ENCODE results near the gene C1QTNF8.
"Not testable (repeated sequence)": the region's sequence is repeated elsewhere in the genome, so short reads cannot be mapped to it uniquely, and the experiment has no call there.

Gene C1QTNF8

DNA sequence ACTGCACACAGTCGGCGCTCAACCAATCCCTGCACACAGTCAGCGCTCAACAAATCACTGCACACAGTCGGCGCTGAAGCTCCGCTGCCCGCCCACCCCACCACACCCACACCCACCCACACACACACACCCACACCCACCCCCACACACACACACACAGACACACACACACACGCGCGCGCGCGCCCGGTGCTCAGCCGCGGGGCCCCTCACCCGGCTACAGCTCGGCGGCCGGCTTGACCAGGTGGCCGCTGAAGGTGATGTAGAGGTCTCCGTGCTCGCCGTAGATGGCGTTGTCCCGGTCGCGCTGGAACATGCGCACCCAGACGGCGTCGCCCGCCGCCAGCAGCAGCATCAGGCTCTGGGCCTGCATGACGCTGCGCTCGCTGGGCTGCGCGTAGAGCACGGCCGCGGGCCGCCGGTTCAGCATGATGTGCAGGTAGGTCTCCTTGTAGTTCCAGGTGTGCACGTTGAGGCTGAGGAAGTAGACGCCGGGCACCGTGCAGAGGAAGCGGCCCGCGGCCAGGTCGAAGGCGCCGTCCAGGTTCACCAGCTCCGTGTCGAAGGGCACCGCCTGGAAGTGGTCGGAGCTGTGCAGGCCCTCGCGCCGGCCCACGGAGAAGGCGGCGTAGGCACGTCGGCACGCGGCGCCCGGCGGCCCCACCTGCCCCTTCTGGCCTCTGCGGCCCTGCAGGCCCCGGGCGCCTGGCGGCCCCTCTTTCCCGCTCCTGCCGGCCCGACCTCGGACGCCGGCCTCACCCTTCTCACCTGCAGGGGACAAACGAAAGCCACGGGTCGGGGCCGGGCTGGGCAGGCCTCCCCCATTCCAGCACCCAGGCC, 2.5 kb downstream of the C1QTNF8 start:
- DNase-seq (ENCODE audit: low read depth): no peak

DNA sequence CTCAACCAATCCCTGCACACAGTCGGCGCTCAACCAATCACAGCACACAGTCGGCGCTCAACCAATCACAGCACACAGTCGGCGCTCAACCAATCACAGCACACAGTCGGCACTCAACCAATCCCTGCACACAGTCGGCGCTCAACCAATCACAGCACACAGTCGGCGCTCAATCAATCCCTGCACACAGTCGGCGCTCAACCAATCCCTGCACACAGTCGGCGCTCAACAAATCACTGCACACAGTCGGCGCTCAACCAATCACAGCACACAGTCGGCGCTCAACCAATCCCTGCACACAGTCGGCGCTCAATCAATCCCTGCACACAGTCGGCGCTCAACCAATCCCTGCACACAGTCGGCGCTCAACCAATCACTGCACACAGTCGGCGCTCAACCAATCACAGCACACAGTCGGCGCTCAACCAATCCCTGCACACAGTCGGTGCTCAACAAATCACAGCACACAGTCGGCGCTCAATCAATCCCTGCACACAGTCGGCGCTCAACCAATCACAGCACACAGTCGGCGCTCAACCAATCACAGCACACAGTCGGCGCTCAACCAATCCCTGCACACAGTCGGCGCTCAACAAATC, 3.3 kb downstream of the C1QTNF8 start:
- DNase-seq (ENCODE audit: low read depth): not testable (repeated sequence)

DNA sequence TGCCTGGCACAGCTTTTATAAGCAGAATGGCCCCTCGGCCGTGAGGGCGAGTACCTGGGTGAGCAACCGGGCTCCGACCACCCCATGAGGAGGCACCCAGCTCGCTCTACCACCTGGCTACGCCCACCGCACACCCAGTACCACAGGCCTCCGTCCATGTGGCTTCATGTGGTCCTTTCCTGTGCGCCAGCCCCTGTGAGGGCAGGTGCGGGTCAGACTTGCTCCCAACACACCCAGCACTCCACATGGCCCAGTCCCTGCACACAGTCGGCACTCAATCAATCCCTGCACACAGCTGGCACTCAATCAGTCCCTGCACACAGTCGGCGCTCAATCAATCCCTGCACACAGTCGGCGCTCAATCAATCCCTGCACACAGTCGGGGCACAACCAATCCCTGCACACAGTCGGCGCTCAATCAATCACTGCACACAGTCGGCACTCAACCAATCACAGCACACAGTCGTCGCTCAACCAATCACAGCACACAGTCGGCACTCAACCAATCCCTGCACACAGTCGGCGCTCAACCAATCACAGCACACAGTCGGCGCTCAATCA, 4.0 kb downstream of the C1QTNF8 start:
- no peak for DNase-seq (ENCODE audit: low read depth)

DNA sequence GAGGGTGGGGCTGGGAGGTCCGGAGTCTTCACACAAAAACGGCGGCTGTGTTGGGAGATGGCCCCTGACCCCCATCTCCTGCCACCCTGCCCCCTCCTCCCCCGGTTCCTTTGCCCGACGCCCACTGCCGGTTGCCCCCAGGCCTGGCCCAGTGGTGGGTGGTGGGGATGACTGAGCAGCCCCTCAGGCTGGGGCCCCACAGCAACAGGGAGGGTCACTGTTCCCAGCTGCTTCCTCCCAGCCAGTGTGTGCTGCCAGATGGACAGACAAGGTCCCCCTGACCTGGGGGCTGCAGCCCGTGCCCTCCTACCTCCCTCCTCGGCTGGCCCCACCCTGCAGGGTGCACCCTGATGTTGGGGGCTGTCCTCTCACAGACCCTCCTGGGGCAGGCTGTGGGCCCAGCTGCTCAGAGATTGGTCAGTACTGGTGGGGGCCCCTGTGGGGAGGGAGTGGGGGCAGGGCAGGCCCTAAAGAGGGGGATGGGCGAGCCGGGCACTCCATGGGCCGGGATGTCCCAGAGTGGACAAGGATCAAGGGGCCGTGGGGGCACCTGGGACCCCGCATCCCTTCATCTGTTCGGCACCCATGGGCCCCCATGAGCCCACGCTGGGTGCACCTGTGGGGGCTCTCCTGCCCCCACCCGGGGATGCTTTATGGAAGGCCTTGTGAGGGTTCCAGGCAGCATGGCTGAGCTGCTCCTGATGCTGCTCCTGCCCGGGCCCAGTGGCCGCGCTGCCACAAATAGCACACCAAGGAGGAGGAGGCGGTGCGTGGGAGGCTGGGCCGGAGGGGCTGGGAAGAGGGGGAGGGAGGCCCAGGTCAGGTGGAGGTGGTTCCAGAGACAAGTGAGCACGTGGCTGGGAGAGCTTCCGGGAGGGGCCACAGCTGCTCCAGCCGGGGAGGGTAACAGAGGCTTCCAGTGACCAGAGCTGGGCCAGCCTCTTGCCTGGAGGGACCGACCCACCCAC, 5.1 kb downstream of the C1QTNF8 start:
- DNase-seq (ENCODE audit: low read depth): no peak

DNA sequence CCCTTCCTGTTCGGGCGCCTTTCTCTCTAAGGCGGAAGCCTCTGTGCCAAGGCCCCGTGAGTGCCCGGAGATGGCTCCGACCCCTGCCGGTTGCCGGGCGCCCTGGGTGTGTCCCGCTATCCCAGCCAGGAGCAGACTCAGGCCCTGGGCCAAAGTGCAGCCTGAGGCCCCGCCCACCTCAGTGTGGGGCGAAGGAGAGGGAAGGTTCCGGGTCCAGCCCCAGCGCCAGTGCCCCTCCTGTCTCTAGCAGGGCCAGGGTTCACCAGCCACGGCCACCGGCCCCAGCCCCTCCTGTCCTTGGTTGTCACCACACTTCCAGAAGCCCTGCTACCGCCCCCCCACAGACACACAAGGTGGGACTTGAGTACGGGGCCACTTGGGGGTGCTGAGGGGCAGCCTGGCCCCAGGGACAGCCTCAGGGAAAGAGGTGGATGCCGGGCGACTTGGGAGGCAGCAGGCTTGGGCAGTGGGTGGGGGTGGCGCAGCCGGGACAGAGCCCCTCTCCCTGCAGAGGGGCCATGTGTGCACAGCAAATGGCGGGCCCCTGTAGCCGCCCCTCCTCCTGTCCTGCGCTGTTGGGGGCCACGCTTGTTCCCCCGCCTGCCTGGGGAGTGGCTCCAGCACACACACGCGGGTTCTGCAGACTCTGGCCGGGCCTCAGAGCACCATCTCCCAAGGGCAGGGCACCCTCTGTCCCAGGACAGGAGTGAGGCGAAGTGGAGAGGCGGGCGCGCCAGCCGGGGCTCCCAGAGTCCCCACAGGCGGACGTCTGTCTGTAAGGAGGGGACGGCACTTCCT, 6.0 kb downstream of the C1QTNF8 start:
- DNase-seq (ENCODE audit: low read depth): no peak

DNA sequence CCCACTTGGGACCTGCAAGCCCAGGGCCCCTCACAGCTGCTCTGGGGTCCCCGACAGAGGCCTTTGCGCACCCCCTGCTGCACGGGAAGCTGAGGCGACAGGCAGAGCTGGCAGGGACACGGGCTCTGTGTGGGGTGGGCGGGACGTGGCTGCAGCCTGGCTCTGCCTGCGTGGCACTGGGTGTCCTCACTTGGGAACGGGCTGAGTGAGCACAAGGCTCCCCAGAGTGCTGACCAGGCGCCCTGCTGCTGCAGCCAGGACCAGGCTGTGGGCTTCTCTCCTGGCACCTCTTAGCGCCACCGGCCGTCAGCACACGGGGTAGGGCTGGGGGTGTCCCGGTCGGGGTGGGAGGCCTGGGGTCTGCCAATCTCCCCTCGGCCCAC, 6.6 kb downstream of the C1QTNF8 start:
- no peak for DNase-seq (ENCODE audit: low read depth)

DNA sequence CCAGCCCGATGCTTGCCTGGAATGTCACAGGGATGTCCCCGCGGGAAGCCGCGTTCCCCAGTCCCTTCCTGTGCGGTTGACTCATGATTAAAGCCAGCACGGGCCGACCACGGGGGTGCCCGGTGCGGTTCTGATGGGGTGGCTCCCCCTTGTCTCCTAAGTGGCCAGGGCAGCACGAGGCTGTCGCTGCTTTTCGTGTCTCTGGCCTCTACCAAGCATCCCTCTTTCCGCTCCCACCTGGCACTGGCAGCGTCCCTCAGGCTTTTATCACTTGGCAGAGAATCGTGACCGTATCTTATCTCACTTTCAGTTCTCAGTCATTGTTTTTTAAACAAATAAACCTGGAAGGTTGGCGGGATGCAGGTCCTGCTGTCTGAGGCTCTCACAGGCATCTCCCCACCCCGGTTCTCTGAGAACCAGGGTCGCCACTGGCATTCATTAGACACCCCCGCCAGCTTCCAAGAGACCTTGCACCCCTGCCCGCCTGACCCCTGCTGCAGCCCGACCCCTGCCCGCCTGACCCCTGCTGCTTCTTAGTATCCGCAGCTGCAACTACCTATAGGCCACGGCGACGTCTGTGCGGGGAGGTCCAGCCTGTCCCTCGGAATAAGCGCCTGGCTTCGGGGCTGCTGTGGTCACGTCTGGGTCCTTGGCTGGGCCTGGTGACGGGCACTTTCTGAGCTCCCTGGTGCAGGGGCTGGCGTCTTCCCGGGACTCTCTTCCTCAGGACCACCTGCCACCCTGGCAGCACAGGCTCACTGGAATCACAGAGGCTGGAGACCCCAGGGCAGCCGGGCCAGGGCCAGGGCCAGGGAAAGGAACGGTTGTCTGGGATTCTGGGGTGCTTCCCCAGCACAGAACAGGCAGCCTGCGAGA, 7.5 kb downstream of the C1QTNF8 start:
- no peak for DNase-seq (ENCODE audit: low read depth)

DNA sequence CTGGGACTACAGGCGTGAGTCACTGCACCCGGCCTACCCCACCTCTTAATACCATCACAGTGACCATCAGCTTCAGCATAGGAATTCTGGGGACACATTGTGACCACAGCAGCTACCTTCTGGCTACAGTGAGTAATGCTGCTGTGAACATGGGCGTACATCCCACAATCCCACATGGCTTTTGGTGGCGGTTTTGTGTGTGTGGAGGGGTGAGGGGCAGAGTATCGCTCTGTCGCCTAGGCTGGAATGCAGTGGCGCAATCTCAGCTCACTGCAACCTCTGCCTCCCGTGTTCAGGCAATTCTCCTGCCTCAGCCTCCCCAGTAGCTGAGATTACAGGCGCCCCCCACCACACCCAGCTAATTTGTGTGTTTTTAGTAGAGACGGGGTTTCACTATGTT, 9.6 kb downstream of the C1QTNF8 start:
- DNase-seq (ENCODE audit: low read depth): not testable (repeated sequence)

DNA sequence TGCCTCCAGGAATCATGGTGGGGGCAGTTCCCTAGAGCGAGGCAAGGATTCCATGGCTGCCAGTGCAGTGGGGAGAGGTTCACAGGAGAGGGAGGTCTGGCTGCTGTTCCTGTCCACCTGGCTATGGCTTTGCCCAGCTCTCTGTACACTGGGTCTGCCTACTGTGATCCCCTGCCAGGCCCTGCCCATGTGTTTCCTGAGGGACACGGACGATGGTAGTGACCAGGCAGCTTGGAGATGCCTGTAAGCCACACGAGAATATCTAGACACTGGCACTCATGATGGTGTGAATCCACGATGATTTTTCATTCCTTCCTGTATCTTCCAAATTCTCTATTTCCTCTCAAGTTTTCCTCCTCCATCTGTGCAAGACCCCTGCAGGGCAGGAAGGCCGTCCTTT, 11.1 kb downstream of the C1QTNF8 start:
- DNase-seq (ENCODE audit: low read depth): no peak

DNA sequence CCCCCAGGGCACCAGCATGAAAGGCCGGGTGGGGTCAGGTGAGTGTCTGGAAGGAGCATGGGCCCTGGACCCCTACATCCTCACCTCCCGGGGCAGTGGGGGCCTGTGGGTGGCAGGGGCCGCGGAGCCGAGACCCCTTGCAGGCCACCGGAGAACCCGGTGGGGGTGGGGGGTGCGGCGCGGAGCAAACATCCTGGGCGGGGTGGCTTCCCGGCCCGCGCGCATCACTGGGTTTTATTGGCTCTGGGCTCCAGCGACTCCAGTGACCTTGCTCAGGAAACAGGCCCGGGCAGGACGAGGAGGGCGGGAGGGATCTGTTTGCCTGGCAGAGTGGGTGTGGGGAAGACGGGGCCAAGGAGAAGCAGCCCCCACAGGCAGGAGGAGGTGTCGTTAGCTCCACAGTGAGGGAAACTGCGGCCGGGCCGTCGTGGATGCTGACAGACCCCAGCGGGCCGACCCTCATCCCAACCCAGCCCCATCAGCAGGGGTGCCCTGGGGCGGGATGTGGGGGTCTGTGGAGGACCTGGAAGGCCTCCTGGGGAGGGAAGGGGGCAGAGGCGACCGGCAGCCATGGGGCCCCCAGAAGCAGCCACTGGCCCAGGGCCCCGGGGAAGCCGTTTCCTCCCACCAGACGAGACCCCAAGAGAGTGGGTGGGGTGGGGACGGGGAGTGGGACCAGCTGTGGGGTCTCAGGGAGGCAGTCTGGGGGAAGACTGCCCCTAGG, 12.9 kb downstream of the C1QTNF8 start:
- no peak for DNase-seq (ENCODE audit: low read depth)

DNA sequence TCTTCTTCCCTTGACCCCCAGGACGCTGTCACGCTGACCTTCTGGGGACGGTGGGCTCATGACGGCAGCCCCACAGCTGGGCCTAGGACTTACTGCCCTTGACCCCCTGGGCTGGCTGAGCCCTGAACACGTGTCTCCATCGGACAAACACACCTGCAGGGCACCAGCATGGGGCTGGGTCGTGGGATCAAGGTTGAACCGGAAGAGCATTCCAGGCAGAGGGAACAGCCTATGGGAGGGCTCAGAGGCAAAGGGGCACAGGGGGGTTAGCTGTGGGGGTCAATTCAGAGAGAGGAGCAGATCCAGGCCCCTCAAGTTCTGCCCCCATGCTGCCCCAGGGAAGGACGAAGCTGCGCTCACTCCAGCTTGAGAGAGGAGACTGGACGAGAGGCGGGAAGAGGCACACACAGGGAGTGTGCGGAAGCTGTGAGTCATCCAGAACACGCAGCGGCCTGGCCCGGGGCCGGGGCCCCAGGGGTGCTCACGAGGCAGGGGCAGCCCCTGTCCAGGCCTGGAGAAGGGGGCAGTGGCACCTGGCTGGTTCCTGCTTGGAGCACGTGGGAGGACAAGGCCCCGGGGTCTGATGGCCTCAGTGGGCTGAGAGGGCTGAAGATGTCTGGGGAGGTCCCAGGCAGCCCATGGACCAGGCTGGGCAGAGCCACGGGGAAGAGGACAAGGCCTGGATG, 13.6 kb downstream of the C1QTNF8 start:
- no peak for DNase-seq (ENCODE audit: low read depth)

DNA sequence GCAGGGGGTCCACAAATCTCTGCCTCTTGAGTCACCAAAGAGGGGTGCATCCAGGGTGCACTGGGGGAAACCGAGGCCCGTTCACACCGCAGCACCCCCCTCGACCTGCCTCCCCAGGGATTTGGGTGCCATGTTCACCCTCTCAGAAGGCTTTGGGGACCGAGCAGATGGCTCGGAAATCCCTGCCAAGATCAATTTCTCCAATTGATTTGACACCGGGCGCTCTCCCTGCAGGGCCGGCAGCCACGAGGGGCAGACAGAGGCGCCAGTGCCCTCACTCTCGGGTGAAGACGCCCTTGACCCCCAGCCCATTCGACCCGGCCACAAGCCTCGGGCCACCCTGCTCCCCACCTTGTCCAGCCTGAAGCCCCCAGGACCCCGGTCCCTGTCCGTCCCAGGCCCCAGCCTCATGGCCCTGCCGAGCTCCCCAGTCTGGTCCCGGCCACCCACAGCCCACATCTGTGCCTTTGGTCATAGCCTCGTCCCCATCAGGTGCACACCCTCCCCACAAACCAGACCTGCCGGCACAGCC, 14.2 kb downstream of the C1QTNF8 start:
- no peak for DNase-seq (ENCODE audit: low read depth)

DNA sequence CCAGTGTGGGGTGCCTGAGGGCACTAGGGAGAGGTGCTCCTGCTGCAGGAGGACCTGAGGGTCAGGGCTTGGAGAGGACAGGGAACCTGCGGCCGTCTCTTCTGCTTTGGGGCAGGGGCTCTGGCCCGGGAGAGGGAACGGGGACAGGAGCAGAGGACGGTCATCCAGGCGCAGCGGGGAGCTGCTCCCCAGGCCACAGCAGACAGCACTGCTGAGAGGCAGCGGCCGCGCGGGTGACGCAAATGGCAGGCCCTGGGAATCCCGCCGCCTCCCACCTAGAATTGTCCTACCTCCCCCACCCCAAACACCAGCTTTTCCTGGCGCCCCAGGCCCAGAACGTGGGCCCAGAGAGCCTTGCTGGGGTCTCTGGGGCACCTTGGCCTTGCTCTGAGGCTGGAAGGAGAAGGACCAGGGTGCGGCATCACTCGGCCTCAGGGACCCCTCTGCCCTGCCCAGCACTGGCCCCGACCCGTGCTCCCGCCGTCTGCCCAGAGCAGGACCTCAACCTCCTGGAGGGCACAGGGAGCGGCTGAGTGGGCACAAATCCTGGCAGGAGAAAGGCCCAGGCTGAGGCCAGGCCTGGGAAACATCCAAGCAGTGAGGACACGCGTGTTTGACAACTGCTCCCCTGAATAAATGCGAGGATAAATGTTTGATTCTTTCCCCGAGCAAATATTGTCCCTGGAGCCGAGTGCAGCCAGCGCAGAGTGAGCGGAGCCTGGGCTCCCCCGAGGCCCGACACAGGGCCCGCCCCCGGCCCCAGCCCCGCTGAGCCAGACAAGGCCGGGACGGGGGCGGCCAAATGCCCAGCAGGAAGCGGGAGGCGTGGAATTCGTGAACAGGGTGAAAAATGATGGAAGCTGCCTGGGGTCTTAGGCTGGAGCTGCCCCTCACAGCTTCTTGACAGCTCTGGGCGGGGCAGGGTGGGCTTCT, 15.0 kb downstream of the C1QTNF8 start:
- DNase-seq (ENCODE audit: low read depth): no peak

DNA sequence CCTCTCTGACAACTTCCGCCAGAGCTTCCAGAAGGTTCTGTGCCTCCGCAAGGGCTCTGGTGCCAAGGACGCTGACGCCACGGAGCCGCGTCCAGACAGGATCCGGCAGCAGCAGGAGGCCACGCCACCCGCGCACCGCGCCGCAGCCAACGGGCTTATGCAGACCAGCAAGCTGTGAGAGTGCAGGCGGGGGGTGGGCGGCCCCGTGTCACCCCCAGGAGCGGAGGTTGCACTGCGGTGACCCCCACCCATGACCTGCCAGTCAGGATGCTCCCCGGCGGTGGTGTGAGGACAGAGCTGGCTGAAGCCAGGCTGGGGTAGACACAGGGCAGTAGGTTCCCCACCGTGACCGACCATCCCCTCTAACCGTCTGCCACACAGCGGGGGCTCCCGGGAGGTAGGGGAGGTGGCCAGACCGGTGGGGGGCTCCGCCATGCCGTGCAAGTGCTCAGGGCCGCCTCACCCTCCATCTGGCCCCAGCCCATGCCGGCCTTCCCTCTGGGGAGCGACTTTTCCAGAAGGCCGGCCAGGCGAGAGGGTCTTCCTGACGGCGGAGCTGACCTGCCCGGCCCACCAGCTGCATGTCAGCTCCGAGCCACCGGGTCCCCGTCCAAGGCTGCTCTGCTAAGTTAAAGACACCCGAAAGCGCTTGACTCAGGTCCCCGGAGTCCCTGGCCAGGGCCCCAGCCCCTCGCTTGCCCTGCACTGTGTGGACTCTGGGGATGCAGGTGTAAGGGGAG, 16.1 kb downstream of the C1QTNF8 start:
- no peak for DNase-seq (ENCODE audit: low read depth)

DNA sequence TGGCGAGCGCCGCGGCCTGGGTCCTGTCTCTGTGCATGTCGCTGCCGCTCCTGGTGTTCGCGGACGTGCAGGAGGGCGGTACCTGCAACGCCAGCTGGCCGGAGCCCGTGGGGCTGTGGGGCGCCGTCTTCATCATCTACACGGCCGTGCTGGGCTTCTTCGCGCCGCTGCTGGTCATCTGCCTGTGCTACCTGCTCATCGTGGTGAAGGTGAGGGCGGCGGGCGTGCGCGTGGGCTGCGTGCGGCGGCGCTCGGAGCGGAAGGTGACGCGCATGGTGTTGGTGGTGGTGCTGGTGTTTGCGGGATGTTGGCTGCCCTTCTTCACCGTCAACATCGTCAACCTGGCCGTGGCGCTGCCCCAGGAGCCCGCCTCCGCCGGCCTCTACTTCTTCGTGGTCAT, 16.7 kb downstream of the C1QTNF8 start:
- DNase-seq (ENCODE audit: low read depth): no peak

DNA sequence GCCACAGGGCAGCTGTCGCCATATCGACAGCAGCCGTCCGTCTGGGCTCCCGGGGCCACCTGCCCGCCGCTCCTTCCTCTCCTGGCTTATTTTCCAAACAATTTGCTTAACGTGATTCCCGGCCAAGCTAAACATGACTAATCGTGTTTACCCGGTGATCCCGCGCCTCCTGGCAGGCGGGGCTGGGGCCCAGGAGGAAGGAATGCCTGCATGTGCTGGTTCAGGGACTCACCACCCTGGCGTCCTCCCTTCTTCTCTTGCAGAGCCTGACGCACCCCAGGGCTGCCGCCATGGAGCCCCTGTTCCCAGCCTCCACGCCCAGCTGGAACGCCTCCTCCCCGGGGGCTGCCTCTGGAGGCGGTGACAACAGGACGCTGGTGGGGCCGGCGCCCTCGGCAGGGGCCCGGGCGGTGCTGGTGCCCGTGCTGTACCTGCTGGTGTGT, 17.4 kb downstream of the C1QTNF8 start:
- no peak for DNase-seq (ENCODE audit: low read depth)
